Globus pallidus (tissue), 1 donor: ENCODE data around the gene ZNF133.
"Not testable (repeated sequence)": the region's sequence is repeated elsewhere in the genome, so short reads cannot be mapped to it uniquely, and the experiment has no call there.

Source experiments
- DNase-seq: peaks from one replicate; pipeline ENCODE4 v3.0.0-alpha.2; 2015; ENCODE audit warnings: low spot score

The ZNF133 gene

DNA sequence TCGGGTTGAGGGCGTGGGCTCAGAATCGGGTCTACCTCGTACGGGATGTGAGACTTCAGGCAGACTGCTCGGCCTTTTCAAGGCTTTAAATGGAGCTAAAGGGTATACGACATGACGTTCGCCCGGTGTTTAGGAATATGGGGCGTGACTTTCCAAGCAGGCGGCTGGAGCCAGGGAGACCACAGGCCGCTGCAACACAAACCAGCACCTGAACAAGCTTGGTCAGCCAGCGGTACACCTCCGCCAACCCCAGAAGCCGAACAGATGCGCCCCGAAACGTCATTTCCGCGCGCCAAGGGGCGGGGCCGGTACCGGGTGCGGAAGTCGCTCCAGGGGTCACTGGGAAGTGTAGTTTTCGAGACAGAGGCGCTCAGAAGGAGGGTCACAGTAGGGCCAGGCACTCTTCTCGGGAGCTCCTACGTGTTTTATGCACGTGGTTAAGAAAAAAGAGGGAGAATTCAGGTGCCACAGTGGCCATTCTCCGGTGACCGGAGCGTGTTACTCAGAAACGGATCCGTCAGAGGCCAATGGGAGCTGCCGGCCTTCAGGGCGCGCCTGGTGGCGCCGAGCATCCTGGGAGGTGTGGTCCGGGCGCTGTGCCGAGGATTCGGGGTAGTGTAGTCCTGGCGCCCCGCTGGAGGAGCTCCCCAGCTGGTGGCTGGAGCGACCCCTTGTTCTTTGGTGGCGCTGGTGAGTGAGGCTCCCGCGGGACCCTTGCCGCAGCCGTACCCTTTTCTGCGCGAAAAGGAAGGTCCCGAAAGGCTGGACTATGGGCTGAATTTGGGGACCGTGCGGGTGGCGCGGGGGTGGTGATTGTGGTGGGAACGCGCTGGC, at the start of gene ZNF133:
ZNF133 (plus strand) TSS at position 613 of the 834 bp plus-strand sequence. CDS start 17,160 bp downstream, outside the sequence.
- peak; percentile 96 for DNase-seq

DNA sequence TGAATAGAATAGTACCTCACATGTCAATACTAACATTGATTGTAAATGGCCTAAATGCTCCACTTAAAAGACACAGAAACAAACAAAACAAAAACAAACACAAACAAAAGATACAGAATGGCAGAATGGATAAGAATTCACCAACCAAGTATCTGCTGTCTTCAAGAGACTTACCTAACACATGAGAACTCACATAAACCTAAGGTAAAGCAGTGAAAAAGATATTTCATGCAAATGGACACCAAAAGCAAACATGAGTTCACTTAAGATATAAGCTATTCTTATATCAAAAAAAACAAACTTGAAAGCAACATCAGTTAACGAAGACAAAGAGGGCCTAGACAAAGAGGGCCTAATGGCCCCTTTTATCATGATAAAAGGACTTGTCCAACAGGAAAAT, 47.3 kb upstream of the ZNF133 start:
- DNase-seq: no peak

DNA sequence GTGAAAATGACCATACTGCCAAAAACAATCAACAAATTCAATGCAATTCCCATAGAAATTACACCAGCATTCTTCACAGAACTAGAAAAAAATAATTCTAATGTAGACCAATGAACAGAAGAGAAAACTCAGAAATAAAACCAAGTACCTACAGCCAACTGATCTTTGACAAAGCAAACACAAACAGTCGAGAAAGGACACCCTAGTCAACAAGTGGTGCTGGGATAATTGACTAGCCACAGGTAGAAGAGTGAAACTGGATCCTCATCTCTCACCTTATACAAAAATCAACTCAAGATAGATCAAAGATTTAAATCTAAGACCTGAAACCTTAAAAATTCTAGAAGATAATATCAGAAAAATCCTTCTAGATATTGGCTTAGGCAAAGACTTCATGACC, 44.5 kb upstream of the ZNF133 start:
- DNase-seq: no peak

DNA sequence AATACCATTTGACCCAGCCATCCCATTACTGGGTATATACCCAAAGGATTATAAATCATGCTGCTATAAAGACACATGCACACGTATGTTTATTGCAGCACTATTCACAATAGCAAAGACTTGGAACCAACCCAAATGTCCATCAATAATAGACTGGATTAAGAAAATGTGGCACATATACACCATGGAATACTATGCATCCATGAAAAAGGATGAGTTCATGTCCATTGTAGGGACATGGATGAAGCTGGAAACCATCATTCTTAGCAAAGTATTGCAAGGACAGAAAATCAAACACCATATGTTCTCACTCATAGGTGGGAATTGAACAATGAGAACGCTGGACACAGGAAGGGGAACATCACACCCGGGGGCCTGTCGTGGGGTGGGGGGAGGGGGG, 39.8 kb upstream of the ZNF133 start:
- DNase-seq: not testable (repeated sequence)

DNA sequence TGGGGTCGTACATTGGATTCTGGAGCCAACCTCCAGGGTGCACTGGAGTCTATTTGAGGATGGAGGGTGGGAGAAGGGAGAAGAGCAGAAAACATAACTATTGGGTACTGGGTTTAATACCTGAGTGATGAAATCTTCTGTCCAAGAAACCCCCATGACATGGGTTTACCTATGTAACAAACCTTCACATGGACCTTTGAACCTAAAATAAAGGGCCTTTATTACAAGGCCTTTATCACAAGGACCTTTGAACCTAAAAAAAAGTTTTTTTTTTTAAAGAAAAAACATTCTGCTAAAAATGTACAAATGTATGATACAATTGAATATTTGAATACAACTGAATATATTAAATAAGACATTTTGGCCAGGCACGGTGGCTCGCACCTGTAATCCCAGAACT, 38.1 kb upstream of the ZNF133 start:
- no peak for DNase-seq

DNA sequence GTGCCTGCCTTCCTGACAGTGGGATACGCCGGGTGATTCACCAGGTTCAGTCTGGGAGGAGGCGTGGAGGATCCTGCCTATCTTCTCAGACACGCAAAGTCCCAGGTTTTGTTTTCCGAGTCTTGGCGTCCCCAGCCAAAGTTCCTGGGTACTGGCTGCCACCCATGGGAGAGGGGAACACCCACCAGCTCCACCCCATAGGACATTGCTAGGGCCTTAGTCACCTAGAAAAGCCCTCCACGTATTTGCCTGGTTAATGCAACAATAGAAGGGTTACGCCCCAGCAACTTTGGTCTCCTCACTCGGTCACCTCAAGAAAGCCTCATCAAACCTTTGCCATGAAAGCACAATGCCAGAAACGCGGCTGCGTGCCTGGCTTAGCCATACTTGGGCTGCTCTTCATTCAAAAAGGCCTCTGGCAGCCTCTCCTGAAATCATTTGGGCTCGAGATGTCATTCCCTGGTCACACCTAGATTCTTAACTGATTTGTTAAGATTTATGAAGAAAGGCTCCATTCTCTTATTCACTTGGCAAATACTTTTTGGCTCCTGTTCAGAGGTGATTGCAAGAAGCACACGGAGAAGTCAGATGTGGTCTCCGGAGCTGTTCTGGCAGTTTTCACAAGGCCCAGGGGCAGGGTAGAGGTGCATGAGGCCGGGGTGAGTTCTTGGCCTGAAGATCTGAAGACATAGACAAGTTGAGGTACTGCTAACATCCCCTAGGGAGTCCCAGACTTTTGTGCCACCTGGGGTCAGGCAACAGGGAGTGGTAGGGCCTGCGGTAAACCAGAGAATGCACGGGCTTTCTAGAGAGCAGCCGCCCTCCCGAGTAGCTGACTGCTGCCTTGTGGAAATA, 35.5 kb upstream of the ZNF133 start:
- DNase-seq: no peak

DNA sequence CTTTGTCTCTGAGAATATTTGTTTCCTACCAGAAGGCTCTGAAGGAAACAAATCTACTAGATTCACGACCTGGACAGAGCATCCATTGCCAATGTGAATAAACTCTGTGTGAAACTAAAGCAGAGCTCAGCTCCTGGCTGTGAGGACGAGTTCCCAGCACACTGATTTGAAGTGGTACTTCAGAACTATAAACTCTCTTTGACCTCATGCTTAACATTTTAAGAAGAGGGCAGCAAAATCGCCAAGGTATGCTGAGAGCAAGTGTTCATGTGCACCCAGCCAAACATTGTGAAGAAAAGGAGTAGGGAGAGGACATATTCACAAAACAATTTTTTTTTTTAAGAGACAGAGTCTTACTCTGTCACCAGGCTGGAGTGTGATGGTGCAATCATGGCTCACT, 33.7 kb upstream of the ZNF133 start:
- DNase-seq: no peak

DNA sequence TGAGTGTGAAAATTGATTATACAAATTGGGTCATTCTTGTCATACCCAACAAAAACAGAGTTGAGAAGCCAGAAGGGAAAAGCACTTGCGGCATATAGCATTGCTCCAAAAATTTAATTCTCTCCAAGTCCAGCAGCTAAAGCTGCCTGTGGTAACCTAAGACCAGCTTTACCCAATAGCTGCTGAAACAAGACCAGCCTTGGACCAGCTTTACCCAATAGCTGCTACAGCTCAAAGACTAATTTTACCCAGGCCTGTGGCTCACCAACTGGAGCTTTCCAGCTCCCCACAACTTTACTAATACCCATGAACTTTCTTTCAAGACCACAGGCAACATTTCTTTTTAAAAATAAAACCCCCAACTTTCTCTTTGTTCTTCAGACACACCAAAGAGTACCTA, 32.8 kb upstream of the ZNF133 start:
- no peak for DNase-seq

DNA sequence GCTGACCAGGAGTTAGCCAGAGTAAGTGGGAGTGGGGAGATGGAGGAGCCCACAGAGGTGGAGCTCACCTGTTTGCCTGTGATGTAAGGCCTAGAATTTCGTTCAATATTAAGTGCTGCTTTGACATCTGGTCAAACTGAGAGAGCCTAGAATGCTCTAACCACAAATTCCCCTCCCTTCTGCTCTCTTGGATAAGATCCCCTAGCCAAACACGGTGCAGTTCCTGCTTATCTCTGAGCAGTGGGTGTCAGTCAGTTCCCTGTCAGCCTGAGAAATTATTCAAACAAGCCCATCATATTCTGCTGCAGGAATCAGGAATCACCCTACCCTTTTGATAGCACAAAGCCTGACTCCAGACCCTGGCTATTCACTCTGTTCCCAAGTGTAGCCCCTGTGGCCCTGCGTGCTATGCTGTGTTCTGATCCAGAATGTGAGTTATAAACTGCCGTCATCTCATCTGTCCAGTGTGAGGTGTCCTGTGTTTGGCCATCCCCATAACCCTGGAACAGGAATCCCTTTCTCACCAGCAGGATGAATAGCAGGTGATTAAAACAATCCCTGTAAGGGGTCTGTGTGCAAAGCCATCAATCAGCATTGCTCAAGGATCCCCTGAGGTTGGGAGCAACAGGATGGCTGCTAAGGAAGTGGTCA, 31.8 kb upstream of the ZNF133 start:
- no peak for DNase-seq

DNA sequence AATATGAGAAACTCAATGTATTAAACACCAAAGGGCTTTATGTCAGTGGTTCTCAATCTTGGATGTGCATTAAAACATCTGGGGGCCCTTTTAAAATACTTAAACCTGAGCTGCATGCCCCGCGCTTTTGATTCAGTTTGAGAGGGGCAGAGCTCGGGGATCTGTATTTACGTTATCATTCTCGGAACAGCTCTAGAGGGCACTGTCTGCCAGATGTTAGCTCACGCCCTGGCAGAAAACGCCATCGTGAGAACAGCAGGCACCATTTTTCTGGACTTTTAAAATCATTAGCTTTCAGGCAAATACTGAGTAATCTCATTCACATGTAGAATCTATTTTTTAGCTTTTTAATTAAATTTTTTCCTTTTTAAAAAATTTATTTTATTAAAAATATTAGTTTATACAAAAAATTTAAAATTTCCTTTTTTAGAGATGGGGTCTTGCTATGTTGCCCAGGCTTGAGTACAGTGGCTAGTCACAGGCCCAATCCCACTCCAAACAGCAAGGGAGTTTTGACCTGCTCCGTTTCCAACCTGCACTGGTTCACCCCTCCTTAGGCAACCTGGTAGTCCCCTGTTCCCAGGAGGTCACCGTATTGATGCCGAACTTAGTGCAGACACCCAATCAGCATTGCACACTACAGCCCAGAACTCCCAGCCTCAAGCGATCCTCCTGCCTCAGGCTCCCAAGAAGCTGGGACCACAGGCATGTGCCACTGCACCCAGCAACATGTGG, 30.0 kb upstream of the ZNF133 start:
- peak; percentile 24 for DNase-seq

DNA sequence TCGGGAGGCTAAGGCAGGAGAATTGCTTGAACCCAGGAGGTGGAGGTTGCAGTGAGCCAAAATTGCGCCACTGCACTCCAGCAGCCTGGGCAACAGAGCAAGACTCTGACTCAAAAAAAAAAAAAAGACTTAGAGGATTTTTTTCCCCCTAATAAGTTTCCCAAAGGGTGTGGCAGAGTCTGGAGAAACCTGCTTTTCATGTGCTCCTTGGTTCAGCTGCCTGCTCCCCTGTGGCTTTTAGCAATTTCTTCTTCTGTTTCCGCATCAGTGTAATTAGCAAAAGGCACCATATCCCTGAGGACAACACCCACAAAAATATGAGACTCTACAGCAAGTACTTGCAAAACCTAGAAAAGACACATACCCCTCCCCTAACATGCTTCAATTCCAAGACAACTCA, 28.6 kb upstream of the ZNF133 start:
- DNase-seq: no peak

DNA sequence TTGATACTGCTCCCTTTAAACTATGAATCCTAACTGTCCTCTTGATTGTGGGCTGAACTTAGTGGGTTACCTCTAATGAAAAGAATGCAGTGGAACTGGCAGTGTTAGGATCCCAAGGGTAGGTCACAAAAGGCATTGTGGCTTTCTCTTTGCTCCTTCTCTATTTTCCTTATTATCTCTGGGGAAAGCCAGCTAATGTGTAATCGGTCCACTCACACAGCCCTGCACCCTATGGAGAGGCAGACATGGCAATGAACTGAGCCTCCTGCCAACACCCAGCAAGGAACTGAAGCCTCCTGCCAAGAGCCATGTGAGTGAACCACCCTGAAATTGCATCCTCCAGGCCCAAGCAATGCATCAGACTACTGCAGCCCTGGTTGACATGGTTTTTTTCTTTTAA, 24.6 kb upstream of the ZNF133 start:
- no peak for DNase-seq

DNA sequence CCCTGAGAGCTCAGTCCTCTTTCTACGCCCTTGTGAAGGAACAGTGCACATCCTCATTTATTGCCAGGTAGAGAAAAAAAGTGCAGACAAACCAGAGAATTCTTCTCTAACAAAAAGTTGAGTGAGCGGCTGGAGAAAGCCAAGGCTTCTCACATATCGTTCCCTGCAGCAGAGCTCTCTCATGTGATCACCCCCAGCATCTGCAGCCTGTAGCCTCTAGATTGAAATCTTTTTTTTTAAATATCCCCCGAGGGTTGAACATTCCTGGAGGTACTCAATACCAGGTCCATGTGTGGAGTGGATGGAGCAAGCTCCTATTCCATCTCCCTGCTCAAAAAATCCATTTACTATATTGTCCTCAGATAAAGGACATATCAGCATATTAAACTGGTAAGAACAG, 22.9 kb upstream of the ZNF133 start:
- DNase-seq: no peak

DNA sequence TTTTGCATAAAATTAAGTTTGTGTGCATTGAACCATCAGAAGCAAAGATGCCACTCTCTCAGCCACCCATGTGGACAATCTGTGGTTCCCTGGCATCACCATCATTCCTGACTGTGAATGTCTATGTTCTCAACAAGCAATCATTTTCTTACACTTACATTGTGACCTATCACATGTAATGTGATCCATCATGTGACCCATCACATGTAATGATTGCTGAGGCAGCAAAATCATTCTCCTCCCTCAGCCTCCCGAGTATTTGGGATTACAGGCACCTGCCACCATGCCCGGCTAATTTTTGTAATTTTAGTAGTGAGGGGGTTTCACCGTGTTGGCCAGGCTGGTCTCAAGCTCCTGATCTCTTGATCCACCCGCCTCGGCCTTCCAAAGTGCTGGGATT, 22.0 kb upstream of the ZNF133 start:
- no peak for DNase-seq

DNA sequence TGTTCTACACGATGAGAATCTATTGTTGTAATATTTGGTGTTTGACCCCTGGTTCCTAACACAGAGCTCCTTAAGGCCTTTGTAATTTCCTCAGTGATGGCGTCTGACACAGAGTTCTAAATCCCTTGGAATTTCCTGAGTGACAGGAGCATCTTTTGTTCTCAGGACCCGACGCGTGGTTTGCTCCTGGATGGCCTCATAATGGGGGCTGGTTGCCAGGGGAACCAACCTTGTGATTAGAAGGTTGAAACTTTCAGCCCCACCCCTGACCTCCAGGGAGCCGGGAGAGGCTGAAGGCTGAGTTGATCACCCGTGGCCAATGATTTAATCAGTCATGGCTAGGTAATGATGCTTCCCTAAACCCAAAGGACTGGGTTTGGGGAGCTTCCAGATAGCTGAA, 20.5 kb upstream of the ZNF133 start:
- no peak for DNase-seq

DNA sequence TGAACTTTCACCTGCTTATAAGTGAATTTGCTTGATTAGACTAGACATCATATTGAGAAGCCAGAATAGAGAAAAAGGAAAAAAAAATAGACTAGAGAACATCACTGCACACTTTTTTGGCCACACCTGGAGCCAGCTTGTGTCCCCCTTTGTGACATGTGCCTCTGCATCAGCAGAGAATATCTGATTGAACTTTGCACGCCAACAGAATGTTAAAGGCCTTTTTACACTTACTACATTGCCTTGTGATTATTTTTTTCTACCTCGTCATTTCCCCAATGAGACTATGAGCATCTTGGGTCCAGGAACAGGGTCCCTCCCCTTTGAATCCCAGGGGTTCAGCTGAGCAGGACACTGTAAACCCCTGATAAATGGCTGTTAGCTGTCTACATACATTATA, 17.2 kb upstream of the ZNF133 start:
- no peak for DNase-seq

DNA sequence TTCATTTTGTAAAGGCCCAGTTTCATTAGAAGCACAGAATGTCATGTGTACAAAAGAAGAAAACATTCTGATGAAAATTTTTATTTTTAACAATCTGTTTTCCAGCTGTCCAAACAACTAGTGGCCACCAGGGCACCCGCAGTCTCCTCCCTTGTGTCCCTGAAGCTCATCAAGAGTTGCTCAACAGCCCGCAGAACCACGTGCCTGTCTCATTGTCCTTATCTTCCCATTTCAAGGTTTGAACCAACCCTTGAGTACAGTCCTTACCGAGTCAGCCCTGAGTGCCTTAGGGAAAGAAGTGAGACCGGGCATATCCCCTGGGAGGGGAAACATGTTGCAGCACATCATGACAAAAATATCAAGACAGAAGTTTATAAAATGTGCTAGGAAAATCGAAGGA, 15.9 kb upstream of the ZNF133 start:
- no peak for DNase-seq

DNA sequence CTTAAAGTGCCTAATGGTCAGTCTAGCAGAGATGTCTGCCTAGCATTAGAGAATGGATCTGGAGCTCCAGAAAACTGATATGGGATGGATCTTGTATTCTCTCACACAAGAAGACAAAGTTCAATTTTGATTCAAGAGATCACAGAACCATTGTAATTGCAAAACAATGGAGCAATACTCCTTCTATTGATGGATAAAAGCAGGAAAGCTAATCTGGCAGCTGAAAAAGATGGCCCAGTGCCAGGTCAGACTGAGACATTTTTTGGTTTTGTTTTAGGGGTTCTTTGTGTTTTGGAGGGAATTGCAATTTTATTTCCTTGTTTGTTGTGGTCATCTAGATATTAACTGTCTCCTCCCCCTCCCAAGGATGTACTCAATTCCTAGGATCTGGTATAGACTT, 14.6 kb upstream of the ZNF133 start:
- peak; percentile 55 for DNase-seq

DNA sequence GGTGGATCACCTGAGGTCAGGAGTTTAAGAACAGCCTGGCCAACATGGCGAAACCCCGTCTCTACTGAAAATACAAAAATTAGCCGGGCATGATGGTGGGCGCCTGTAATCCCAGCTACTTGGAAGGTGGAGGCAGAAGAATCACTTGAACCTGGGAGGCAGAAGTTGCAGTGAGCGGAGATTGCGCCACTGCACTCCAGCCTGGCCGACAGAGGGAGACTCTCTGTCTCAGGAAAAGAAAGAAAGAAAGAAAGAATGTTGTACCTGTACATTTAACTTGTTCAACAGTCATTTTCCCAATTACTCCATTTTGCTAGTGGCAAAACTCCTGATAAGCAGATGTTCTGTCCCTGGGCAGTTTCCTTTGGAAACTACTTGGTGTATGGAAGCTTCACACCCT, 12.4 kb upstream of the ZNF133 start:
- DNase-seq: not testable (repeated sequence)

DNA sequence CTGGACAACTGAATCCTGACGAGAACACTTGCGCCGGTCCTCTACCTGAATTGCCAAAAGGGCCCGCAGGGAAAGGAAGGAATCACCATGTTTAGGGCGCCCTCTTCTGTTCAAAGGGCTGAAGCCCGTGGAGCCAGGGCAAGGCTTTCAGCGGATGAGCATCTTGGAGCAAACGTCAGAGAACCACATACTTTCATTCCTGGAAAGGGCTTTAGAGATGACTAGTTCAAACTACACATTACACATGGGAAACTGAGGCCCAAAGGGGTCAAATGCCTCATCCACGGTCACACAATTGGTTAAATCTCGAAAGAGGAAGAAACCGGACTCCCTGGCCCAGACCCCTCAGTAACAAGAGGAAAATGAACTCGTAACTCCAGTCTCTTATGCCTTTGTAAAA, 11.5 kb upstream of the ZNF133 start:
- DNase-seq: peak; percentile 70

DNA sequence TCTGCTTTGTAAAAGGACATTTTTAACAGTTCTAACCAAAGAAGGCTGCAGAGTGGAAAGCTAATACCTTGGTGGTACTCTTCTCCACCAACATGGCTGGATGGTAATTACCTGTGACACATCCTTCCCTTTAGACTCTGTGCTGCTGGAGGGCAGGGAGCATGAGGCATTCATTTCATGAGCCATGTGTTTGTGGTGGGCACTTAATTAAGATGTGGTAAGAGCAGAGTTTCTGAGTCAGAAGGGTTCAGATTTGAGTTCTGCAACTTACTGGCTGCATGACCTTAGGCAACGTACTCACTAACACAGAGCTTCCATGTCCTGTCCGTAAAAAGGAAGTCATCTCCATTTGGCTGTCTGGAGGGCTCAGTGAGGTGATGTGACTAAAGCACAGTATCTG, 9.1 kb upstream of the ZNF133 start:
- DNase-seq: no peak
